ENCODE data around the gene PTGER4. TPM values are rescaled to one million over a fixed set of nuclear protein-coding genes. Genes with fewer than 3 reads are reported as not detected.

The PTGER4 gene
- total and polyA plus RNA-seq, 11 donors, result 2.1 to 43.7 (median 8.8) TPM

DNA sequence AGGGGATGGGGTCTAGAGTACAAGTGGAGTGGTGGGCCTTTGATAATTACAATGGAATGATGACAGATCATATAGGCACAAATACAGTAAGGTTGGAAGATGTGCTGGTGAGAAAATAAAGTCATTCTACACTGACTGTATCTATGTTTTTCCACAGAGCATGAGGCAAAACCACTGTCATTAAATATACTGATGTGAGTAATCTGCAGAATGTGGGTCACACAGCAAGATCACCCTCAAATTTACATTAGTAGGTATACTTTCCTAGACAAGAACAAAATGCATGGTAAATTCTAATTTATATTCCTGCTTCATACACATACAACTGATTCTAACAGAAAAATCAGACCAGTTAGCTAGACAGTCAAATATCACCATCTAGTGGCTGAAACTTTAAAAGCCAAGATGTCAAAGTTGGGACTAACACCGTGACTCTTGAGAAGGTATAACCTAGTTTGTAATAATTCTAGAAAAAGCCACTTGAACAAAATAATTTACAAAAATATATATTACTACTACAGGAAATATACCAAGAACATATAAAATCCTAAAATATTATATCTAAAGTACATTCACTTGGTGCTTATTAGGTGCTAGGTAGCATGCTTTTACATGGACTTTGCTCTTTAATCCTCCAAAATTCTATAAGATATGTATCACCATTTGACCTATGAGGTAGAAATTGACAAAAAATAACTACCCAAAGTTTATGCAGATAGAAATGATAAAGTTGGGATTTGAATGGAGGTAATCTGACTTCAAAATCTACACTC lies 56.6 kb downstream of the PTGER4 start:
- H3K27me3 ChIP-seq, result no peaks in the 10 kb centered on the region
- H3K9me3 ChIP-seq, result peaks cover 0 to 18% (median 0%) of the 10 kb centered on the region in 12 donors
- H3K4me1 ChIP-seq, result peaks cover 0 to 34% (median 26%) of the 10 kb centered on the region in 12 donors
- TF ChIP-seq POLR2A (IDR thresholded peaks at IDR 0.05), result no peak
- TF ChIP-seq, protein P1, sequence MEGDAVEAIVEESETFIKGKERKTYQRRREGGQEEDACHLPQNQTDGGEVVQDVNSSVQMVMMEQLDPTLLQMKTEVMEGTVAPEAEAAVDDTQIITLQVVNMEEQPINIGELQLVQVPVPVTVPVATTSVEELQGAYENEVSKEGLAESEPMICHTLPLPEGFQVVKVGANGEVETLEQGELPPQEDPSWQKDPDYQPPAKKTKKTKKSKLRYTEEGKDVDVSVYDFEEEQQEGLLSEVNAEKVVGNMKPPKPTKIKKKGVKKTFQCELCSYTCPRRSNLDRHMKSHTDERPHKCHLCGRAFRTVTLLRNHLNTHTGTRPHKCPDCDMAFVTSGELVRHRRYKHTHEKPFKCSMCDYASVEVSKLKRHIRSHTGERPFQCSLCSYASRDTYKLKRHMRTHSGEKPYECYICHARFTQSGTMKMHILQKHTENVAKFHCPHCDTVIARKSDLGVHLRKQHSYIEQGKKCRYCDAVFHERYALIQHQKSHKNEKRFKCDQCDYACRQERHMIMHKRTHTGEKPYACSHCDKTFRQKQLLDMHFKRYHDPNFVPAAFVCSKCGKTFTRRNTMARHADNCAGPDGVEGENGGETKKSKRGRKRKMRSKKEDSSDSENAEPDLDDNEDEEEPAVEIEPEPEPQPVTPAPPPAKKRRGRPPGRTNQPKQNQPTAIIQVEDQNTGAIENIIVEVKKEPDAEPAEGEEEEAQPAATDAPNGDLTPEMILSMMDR (IDR thresholded peaks at IDR 0.05), result peak; percentile 56 to 88 (median 78)
- H3K4me3 ChIP-seq, result no peak overlapping the region
- H3K36me3 ChIP-seq, result peaks cover 0 to 24% (median 12%) of the 10 kb centered on the region in 9 donors
- no peak overlapping the region for H3K27ac ChIP-seq
- intact Hi-C loops (cut with DNase I), result loop anchor here in 9 of 10 donors (2.0 to 10.0 kb wide), 12 partner anchors 49 to 1161 kb away; no protein-coding TSS in a partner anchor
- WGBS, 4 donors, result 5 to 16% (median 5%) methylated on average over 1 of the region's 1 CpG
- peak in 3 of 4 donors; percentile 14 to 73 (median 62) for ATAC-seq
- no peak for DNase-seq

DNA sequence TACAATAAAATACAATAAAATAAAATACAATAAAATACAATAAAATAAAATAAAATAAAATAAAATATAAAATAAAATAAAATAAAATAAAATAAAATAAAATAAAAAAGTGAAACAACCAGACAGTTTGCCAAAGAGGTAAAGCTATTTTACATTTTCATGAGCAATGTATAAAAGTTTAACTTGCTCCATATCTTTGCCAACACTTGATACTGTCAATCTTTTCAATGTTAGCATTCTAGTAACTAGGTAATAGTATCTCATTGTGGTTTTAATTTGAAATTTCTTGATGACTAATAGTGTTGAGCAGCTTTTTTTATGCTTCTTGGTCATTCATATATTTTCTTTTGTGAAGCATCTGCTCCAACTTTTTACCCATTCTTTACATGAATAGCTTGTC lies 58.8 kb downstream of the PTGER4 start:
- DNase-seq, result no peak
- no peak overlapping the region for H3K4me3 ChIP-seq
- peaks cover 0 to 18% (median 0%) of the 10 kb centered on the region in 12 donors for H3K9me3 ChIP-seq
- no peak overlapping the region for H3K27ac ChIP-seq
- no peak for ATAC-seq
- H3K27me3 ChIP-seq, result no peaks in the 10 kb centered on the region
- peaks cover 0 to 28% (median 23%) of the 10 kb centered on the region in 12 donors for H3K4me1 ChIP-seq
- intact Hi-C loops (cut with DNase I), result loop anchor here in 9 of 10 donors (2.0 to 10.0 kb wide), 10 partner anchors 51 to 1164 kb away; no protein-coding TSS in a partner anchor
- no peak for TF ChIP-seq POLR2A (IDR thresholded peaks at IDR 0.05)
- TF ChIP-seq, protein P1 (IDR thresholded peaks at IDR 0.05), result no peak
- peaks cover 0 to 31% (median 17%) of the 10 kb centered on the region in 9 donors for H3K36me3 ChIP-seq

Other genes starting within 250 kb of the PTGER4 start
- gene TTC33, start 76.0 kb downstream of the PTGER4 start, total RNA-seq, result 10 to 100 TPM; 11.3 to 20.0 (median 14.2) TPM
- gene TTC33, start 76.0 kb downstream of the PTGER4 start, polyA plus RNA-seq, result 10 to 100 TPM in 1 of 2 donors, 1 to 10 TPM in 1; 5.6 to 14.3 TPM
- gene PRKAA1, start 118.5 kb downstream of the PTGER4 start, total RNA-seq, result 10 to 100 TPM; 36.4 to 53.3 (median 43.2) TPM
- gene PRKAA1, start 118.5 kb downstream of the PTGER4 start, polyA plus RNA-seq, result 10 to 100 TPM; 13.5 to 18.8 TPM
- 100 to 1,000 TPM in 7 of 9 donors, 10 to 100 TPM in 2; 32.7 to 838 (median 595) TPM for gene RPL37, start 155.3 kb downstream of the PTGER4 start, total RNA-seq
- 100 to 1,000 TPM; 848 to 898 TPM for gene RPL37, start 155.3 kb downstream of the PTGER4 start, polyA plus RNA-seq
- gene CARD6, start 161.5 kb downstream of the PTGER4 start, total RNA-seq, result 10 to 100 TPM in 1 of 9 donors, 1 to 10 TPM in 8; 5.2 to 13.0 (median 6.1) TPM
- gene CARD6, start 161.5 kb downstream of the PTGER4 start, polyA plus RNA-seq, result 1 to 10 TPM; 2.2 to 3.1 TPM
- 100 to 1,000 TPM in 4 of 9 donors, 10 to 100 TPM in 5; 69.8 to 346 (median 89.2) TPM for gene C7, start 229.6 kb downstream of the PTGER4 start, total RNA-seq
- gene C7, start 229.6 kb downstream of the PTGER4 start, polyA plus RNA-seq, result 100 to 1,000 TPM in 1 of 2 donors, 10 to 100 TPM in 1; 69.5 to 252 TPM